Psoas muscle (tissue), 8 donors: ENCODE results near the gene LY6G6D. TPM values are rescaled to one million over a fixed set of nuclear protein-coding genes. Genes with fewer than 3 reads are reported as not detected.
A peak's percentile ranks its signal among the peaks of the same experiment; 100 is the strongest.

Experiments used
- ATAC-seq, 4 donors: fragments of 200-7000 bp; cut with Tn5 transposase; one replicate each; pipeline ENCODE4 v1.9.1; 2020; ENCODE audit warnings: moderate library complexity in 3 of 4, mild to moderate bottlenecking in 2 of 4
- DNase-seq, 2 donors: peaks; one replicate each; pipeline ENCODE4 v3.0.0-alpha.2; 2020
- H3K27ac ChIP-seq: fragments of 200-600 bp; one replicate; pipeline ENCODE4 v1.8.0; 2022
- H3K27me3 ChIP-seq, 3 donors: fragments of 200-600 bp in 1 of 3; one replicate each; pipeline versions ENCODE4 v1.6.1 to v1.8.0; 2013 to 2022; ENCODE audit warnings: low read length in 2 of 3, mild to moderate bottlenecking in 2 of 3, moderate library complexity in 1 of 3; ENCODE audit not compliant: insufficient read depth in 3 of 3
- H3K36me3 ChIP-seq, 2 donors: fragments of 200-600 bp in 1 of 2; one replicate each; pipeline versions ENCODE4 v1.6.1 to v1.8.0; 2013 to 2022; ENCODE audit warnings: low read depth in 1 of 2, mild to moderate bottlenecking in 1 of 2, moderate library complexity in 1 of 2; ENCODE audit not compliant: insufficient read depth in 1 of 2
- H3K4me1 ChIP-seq: fragments of 200-600 bp; one replicate; pipeline ENCODE4 v1.8.0; 2022
- H3K4me3 ChIP-seq: fragments of 200-600 bp; one replicate; pipeline ENCODE4 v1.8.0; 2022; ENCODE audit warnings: mild to moderate bottlenecking
- H3K9me3 ChIP-seq: fragments of 200-600 bp; one replicate; pipeline ENCODE4 v1.8.0; 2022
- CTCF ChIP-seq: fragments of 200-600 bp; IDR thresholded peaks from one replicate; pipeline ENCODE4 v1.8.0; 2022; ENCODE audit warnings: antibody characterized with exemption
- WGBS, 3 donors: extraction: QIAGEN DNeasy Blood & Tissue Kit; methylation state at CpG; one replicate each; pipeline versions ENCODE4 v1.1.6 to v1.1.7; 2013; 5-methylcytosine and 5-hydroxymethylcytosine counted together
- intact Hi-C, 2 donors: fragments of 100-400 bp; cut with DNase I; formaldehyde crosslinking; loops; one replicate each; pipeline versions ENCODE4 v1.11.0 to v1.14.2; 2022
- polyA plus RNA-seq, 3 donors: library from polyadenylated mRNA; stranded (reverse); fragments of 200-250 nt; gene quantifications; one replicate each; pipeline ENCODE4 v1.2.3, GENCODE V29; 2013
- total RNA-seq, 4 donors: library from RNA; stranded (reverse); fragmentation: NEBNext Ultra II Directional in 2 of 4; extraction: Animal tissue kit (Norgen Biotek cat#: 25700) in 2 of 4; gene quantifications; one replicate each; pipeline versions ENCODE4 v1.2.1 to v1.2.4, GENCODE V29; 2021 to 2023
- donor health status: healthy with polysubstance abuse.
- donor health status: DM: no; HTN: no; CAD: no; lungs with moderate emphysema.
- donor health status: Bipolar disorder and iron deficiency.
- donor health status: healthy.
- donor health status: DM: yes; HTN: yes; CAD: no.
- donor health status: DM: no; HTN: no; CAD: no.
- donor health status: DM: no; HTN: no; CAD: no.
- donor health status: DM: yes; HTN: yes; CAD: no.

The LY6G6D gene
- total and polyA plus RNA-seq, 7 donors, result not detected

GRCh38 chr6:31691564-31692108, 23.5 kb upstream of the LY6G6D start:
- no peak for ATAC-seq
- DNase-seq, result no peak
- 94 to 96% (median 94%) methylated on average over 12 of the region's 12 CpGs for WGBS, 3 donors
- H3K4me3 ChIP-seq, result no peak overlapping the region
- H3K27ac ChIP-seq, result no peak overlapping the region
- TF ChIP-seq CTCF, result no peak
- no peaks in the 10 kb centered on the region for H3K4me1 ChIP-seq
- intact Hi-C loops, result no loop called here
- H3K9me3 ChIP-seq, result no peaks in the 10 kb centered on the region
- no peaks in the 10 kb centered on the region for H3K27me3 ChIP-seq
- peaks cover 12 to 100% of the 10 kb centered on the region in 2 donors for H3K36me3 ChIP-seq

GRCh38 chr6:31692353-31692752, 22.8 kb upstream of the LY6G6D start:
- DNase-seq, result no peak

GRCh38 chr6:31692886-31693285, 22.3 kb upstream of the LY6G6D start:
- Histone ChIP-seq H3K36me3 (peaks cover 12 to 99% of the 10 kb centered on the region in 2 donors), H3K27me3 (no peaks in the 10 kb centered on the region), H3K27ac (no peak overlapping the region), H3K4me3 (no peak overlapping the region), H3K4me1 (peaks cover 2% of the 10 kb centered on the region), H3K9me3 (no peaks in the 10 kb centered on the region)
- WGBS, 3 donors, result 88 to 91% (median 90%) methylated on average over 9 of the region's 9 CpGs
- no peak for TF ChIP-seq CTCF
- ATAC-seq, result no peak
- DNase-seq, result no peak
- intact Hi-C loops, result no loop called here

More at GRCh38 chr6:31692353-31692752, 22.8 kb upstream of the LY6G6D start:
- no peaks in the 10 kb centered on the region for H3K4me1 ChIP-seq
- H3K4me3 ChIP-seq, result no peak overlapping the region
- intact Hi-C loops, result no loop called here
- no peaks in the 10 kb centered on the region for H3K9me3 ChIP-seq
- no peak for TF ChIP-seq CTCF
- ATAC-seq, result no peak
- H3K27me3 ChIP-seq, result no peaks in the 10 kb centered on the region
- H3K36me3 ChIP-seq, result peaks cover 12 to 100% of the 10 kb centered on the region in 2 donors
- WGBS, 3 donors, result 82 to 84% (median 83%) methylated on average over 4 of the region's 4 CpGs
- no peak overlapping the region for H3K27ac ChIP-seq

- ATAC-seq, result no peak
- WGBS, 3 donors, result 88 to 93% (median 89%) methylated on average over 6 of the region's 6 CpGs
- H3K27ac ChIP-seq, result no peak overlapping the region
- DNase-seq, result no peak
- H3K4me3 ChIP-seq, result no peak overlapping the region
- intact Hi-C loops, result no loop called here
- no peaks in the 10 kb centered on the region for H3K9me3 ChIP-seq
- no peaks in the 10 kb centered on the region for H3K27me3 ChIP-seq
- TF ChIP-seq CTCF, result no peak
- H3K36me3 ChIP-seq, result peaks cover 12 to 99% of the 10 kb centered on the region in 2 donors
- peaks cover 7% of the 10 kb centered on the region for H3K4me1 ChIP-seq
Observed at GRCh38 chr6:31693535-31693934, 21.6 kb upstream of the LY6G6D start.

- intact Hi-C loops, result no loop called here
- Histone ChIP-seq H3K9me3 (no peaks in the 10 kb centered on the region), H3K27me3 (no peaks in the 10 kb centered on the region), H3K4me3 (no peak overlapping the region), H3K4me1 (peaks cover 27% of the 10 kb centered on the region), H3K36me3 (peaks cover 0 to 88% of the 10 kb centered on the region in 2 donors), H3K27ac (peak overlapping the region; percentile 25)
- ATAC-seq (peak in 1 of 4 donors; percentile 20), DNase-seq (no peak)
- TF ChIP-seq CTCF, result no peak
- WGBS, 3 donors, result 8 to 15% (median 15%) methylated on average over 3 of the region's 3 CpGs
Observed at GRCh38 chr6:31697555-31697954, 17.6 kb upstream of the LY6G6D start.
